HG02759 (cell line): ENCODE data around the gene GPR143.
"Not testable (repeated sequence)": the region's sequence is repeated elsewhere in the genome, so short reads cannot be mapped to it uniquely, and the experiment has no call there.

Source experiments
- ATAC-seq: cut with Tn5 transposase; IDR thresholded peaks from one replicate; pipeline ENCODE4 v1.9.1; 2021; ENCODE audit warnings: mild to moderate bottlenecking, moderate library complexity; ENCODE audit not compliant: unreplicated experiment

GPR143 gene

DNA sequence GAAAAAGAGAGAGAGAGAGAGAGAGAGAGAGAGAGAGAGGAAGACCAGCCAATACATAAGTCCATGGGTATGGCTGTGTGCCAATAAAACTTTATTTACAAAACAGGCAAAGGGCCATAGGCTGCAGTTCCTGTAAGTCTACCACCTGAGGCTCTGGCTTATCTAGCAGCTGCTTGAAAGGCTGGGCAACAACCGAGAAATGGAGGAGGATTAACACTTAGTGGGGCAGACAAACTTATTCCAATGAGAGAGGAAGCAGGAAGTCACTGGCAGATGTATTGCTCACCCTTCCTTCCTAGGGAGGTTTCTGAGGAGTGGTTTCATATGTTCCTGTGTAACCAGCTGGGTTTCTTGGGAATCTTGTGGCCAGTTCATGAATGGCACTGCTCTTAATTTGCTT, 4.7 kb upstream of the GPR143 start:
- no peak for ATAC-seq

- not testable (repeated sequence) for ATAC-seq
These were observed 2.7 kb upstream of the GPR143 start for GRCh38 chrX:9768321-9768839.

GRCh38 chrX:9767375-9767774, 1.7 kb upstream of the GPR143 start:
- ATAC-seq = no peak

- ATAC-seq = no peak
These were observed 443 bp downstream of the GPR143 start for GRCh38 chrX:9765072-9765736.

DNA sequence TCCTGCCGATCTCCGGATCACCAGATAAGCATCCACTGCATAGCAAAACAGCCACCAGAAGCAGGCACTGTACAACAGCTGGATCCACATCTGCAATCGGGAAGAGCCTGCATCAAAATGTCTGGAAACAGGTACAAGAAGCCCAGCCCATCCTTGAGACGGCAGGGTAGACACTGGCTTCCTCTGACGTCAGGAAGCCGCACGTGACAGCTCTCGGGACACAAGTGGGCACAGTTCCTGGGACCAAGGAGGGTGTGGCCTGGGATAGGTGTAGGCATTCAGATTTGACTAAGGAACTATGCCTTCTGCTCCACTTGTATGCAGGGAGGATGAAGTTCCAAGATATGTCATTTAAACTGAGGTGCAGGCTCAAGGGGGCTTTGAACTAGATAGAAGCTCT, 6.3 kb downstream of the GPR143 start:
- ATAC-seq = no peak

- ATAC-seq = no peak
These were observed 7.5 kb downstream of the GPR143 start for GRCh38 chrX:9758021-9758638.

DNA sequence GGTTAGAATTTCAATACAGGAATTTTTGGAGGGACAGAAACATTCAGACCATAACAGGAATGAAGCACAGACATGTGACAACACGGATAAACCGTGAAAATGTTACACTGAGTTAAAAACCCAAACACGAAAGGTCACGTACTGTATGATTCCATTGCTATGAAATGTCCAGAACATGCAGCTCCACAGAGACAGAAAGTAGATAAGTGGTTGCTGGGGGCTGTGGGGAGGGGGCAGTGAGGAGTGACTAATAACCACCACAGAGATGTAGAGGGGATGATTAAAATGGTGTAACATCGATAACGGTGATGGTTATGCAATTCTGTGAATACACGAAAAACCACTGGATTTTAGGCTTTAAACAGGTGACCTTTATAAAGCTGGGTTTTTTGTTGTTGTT, 8.3 kb downstream of the GPR143 start:
- no peak for ATAC-seq

DNA sequence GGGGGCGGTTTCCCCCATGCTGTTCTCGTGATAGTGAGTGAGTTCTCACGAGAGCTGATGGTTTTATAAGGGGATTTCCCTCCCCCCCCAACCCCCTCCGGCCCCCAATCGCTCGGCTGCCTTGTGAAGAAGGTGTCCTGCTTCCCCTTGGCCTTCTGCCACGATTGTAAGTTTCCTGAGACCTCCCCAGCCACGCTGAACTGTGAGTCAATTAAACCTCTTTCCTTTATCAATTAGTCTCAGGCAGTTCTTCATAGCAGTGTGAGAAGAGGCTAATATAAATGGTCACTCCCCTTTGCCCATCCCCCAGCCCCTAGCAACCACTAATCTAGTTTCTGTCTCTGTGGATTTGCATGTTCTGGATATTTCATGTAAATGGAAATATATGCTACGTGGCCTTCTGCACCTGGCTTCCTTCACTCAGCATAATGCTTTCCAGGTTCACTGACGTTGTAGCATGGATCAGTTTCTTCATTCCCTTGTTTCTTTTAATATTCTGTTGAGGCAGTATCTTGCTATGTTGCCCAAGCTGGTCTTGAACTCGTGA, 16.4 kb downstream of the GPR143 start:
- ATAC-seq = no peak

DNA sequence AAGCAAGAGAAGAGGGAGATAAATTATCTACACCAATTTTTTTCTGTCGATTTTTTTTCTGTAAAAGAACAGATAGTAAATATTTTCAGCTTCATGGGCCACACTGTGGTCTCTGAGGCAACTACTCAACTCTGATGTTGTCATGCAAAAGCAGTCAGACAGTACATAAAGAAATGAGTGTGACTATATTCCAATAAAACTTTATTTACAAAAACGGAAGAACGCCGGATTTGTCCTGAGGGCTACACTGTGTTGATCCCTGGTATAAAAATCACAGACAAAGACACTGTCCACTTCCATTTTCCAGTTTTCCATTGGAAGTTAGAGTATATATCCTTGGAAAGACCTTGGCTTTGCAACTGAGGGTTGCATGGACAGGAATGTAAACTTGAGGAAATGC, 18.0 kb downstream of the GPR143 start:
- no peak for ATAC-seq

DNA sequence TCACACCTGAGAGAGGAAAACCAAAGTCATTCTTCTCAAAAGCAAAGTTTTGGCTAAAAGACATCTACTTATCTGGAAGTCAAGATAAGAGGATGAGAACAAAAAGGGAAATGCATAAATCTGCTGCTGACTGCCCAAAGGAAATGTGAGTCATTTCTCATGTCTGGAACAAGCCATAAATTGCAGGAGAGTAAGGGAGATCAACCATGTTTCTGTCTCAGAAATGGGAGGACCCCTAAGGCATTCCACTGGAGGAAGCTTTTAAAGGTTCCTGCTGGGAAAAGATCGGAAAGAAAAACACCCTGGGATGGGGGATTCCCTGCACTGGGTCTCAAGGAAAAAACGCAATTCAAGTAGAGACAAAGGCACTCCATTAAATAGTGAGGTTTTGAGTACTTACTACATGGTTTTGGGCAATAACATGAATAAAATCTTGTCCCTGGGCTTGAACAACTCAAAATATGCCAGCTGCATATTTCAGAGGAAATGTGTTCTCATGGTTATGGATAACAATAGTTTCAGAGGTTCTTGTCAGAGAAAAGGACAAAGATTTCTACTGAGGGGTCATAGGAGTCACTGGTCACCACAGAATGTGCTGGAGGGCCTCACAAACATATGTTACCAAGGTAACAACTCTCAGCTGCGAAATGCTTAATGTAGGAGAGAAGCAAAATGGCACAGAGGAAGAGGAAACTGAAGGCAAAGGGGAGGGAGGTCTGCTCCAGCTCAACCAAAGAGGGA, 19.3 kb downstream of the GPR143 start:
- no peak for ATAC-seq

- no peak for ATAC-seq
These were observed 20.1 kb downstream of the GPR143 start for GRCh38 chrX:9745417-9746115.

GRCh38 chrX:9739130-9739529, 26.5 kb downstream of the GPR143 start:
- ATAC-seq = no peak

DNA sequence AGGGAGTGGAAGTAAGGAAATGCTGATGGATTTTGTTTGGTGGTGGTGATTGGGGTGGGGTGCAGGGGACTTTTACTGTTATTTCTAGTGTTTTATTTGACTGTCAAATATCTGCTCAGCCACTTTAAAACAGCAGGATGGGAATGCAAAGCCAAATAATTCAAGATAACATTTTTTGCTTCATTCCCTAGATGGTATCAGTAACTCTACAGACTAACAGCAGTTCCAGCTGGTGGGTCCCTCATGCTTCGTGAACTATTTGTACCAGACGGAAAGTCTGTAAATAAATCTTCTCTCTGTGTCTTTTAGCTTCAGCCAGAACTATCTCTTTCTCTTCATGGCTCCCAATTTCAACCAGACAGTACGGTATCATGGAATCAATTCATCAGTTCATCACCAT, 27.5 kb downstream of the GPR143 start:
- no peak for ATAC-seq

DNA sequence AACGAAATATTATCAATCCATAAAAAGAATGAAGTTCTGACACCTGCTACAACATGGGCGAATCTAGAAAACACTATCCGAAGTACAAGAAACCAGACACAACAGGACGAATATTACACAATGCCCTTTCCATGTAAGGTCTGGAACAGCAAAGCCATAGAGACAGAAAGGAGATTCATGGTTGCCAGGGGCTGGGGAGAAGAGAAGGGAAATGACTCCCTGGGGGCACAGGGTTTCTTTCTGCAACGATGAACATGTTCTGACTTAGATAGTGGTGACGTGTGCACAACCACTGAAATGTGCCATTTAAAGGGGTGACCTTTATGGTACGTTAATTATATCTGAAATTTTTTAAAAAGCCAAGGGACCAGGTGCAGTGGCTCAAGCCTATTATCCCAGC, 28.3 kb downstream of the GPR143 start:
- ATAC-seq = no peak

- ATAC-seq = no peak
These were observed 34.9 kb downstream of the GPR143 start for GRCh38 chrX:9730752-9731151.

GRCh38 chrX:9730078-9730477, 35.6 kb downstream of the GPR143 start:
- ATAC-seq = no peak

- no peak for ATAC-seq
These were observed 36.3 kb downstream of the GPR143 start for GRCh38 chrX:9729171-9729885.

DNA sequence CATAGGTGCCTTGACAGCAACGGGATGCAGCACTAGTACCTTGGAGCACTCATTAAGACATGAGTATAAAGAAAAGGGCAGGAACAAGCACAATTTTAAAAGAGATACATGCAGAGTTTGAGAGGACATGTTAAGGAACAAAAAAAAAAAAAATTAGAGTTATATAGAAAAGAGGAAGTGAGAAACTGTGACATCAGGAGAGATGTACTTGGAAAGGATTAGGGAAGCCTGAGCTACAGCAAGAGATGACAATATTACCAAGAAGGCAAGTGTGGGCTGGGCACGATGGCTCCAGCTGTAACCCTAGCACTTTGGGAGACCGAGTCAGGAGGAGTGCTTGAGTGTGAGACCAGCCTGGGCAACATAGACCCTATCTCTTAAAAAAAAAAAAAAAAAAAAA, 37.4 kb downstream of the GPR143 start:
- ATAC-seq = no peak

GRCh38 chrX:9724711-9725110, 40.9 kb downstream of the GPR143 start:
- ATAC-seq = no peak

GRCh38 chrX:9717376-9717775, 48.3 kb downstream of the GPR143 start:
- ATAC-seq = no peak
